HepG2 (cell line): ENCODE data around the gene METTL1.

ENCODE experiments used
- BRCA1 ChIP-seq: sonication (generic); formaldehyde crosslinking; IDR thresholded peaks from 2 replicates; pipeline ENCODE4 v1.4.0; 2020; ENCODE audit warnings: missing genetic modification reagents
- DDIT3 ChIP-seq: sonication (generic); formaldehyde crosslinking; IDR thresholded peaks from 2 replicates; pipeline ENCODE4 v1.4.0; 2020; ENCODE audit warnings: mild to moderate bottlenecking, missing genetic modification reagents
- PTBP1 ChIP-seq: fragments of 200-400 bp; formaldehyde crosslinking; IDR thresholded peaks from 2 replicates; pipeline ENCODE4 v1.6.1; 2018; ENCODE audit warnings: low read length, low read depth; ENCODE audit not compliant: poor library complexity, severe bottlenecking

- TF ChIP-seq DDIT3, result no peak
- no peak for TF ChIP-seq BRCA1
- no peak for TF ChIP-seq PTBP1
Observed at GRCh38 chr12:57752668-57753000, 19.3 kb downstream of the METTL1 start.
